Panc1 (cell line): Measurements from ENCODE around the gene NHLRC3. TPM values are rescaled to one million over a fixed set of nuclear protein-coding genes. Genes with fewer than 3 reads are reported as not detected.

Experiments used
- ATAC-seq: fragments of 200-7000 bp; cut with Tn5 transposase; 2 replicates; pipeline ENCODE4 v1.9.1; 2020; ENCODE audit warnings: mild to moderate bottlenecking, moderate library complexity
- BruUV-seq: library from RNA; stranded (reverse); fragments of 400-500 nt; replicated peaks from 2 replicates; lab custom pipeline; 2021; lab: Mats Ljungman, UMichigan
- CTCF ChIA-PET: fragments of 300-600 bp; sonication (Branson Sonifier 250); formaldehyde crosslinking; loops from one replicate; lab custom pipeline; 2022; ENCODE audit warnings: antibody characterized with exemption; lab: Charles Lee
- POLR2A ChIA-PET: fragments of 300-600 bp; sonication (Branson Sonifier 250); formaldehyde crosslinking; loops from one replicate; lab custom pipeline; 2022; ENCODE audit warnings: antibody characterized with exemption; lab: Charles Lee
- DNase-seq: peaks from one replicate; pipeline ENCODE4 v3.0.0-alpha.2; 2010; ENCODE audit warnings: low read depth, low spot score
- H3K27ac ChIP-seq: 2 replicates; pipeline ENCODE4 v1.5.1; 2011; ENCODE audit warnings: mild to moderate bottlenecking, low read length, inconsistent platforms
- H3K27me3 ChIP-seq: fragments of 200-500 bp; sonication (Bioruptor generic); 2 replicates; pipeline ENCODE4 v1.6.0; 2014; ENCODE audit warnings: low read length, inconsistent platforms; ENCODE audit not compliant: control insufficient read depth, insufficient read depth
- H3K36me3 ChIP-seq: fragments of 200-500 bp; sonication (Bioruptor generic); 2 replicates; pipeline ENCODE4 v1.5.1; 2014; ENCODE audit warnings: inconsistent platforms, mild to moderate bottlenecking, low read length, moderate library complexity; ENCODE audit not compliant: control insufficient read depth, insufficient read depth
- H3K4me1 ChIP-seq: 2 replicates; pipeline ENCODE4 v1.5.1; 2011; ENCODE audit warnings: inconsistent platforms, mild to moderate bottlenecking, low read length, moderate library complexity; ENCODE audit not compliant: control insufficient read depth, insufficient read depth
- H3K4me3 ChIP-seq, 2 experiments: 2 replicates each; pipeline ENCODE4 v1.5.1; 2011 to 2012; ENCODE audit warnings: low read depth in 2 of 2, low read length in 2 of 2, mild to moderate bottlenecking in 2 of 2, inconsistent platforms in 1 of 2, moderate library complexity in 1 of 2
- H3K9me3 ChIP-seq: fragments of 200-500 bp; sonication (Bioruptor generic); 2 replicates; pipeline ENCODE4 v1.5.1; 2014; ENCODE audit warnings: low read depth, mild to moderate bottlenecking, inconsistent platforms, low read length, moderate library complexity; ENCODE audit not compliant: control insufficient read depth, insufficient read depth
- CTCF ChIP-seq: fragments of 450-650 bp; IDR thresholded peaks from 2 replicates; pipeline ENCODE4 v1.5.1; 2017; ENCODE audit warnings: mild to moderate bottlenecking
- POLR2AphosphoS5 ChIP-seq: IDR thresholded peaks from 2 replicates; pipeline ENCODE4 v1.6.1; 2012; ENCODE audit warnings: mild to moderate bottlenecking, low read depth, low read length, moderate library complexity
- REST ChIP-seq, 2 experiments: IDR thresholded peaks; 2 replicates each; pipeline ENCODE4 v1.6.1; 2011 to 2012; ENCODE audit warnings: low read depth in 2 of 2, control low read depth in 1 of 2, low read length in 1 of 2, mild to moderate bottlenecking in 1 of 2, moderate library complexity in 1 of 2; ENCODE audit not compliant: insufficient read depth in 1 of 2
- SIN3A ChIP-seq: IDR thresholded peaks from 2 replicates; pipeline ENCODE4 v1.6.1; 2012; ENCODE audit warnings: low read depth, mild to moderate bottlenecking, low read length, moderate library complexity, borderline replicate concordance; ENCODE audit not compliant: insufficient read depth
- TCF7L2 ChIP-seq: IDR thresholded peaks from 2 replicates; pipeline ENCODE4 v1.6.1; 2011; ENCODE audit warnings: mild to moderate bottlenecking, low read depth, low read length, inconsistent platforms
- in situ Hi-C: cut with HindIII; loops from 2 replicates; pipeline ENCODE4 v1.10.0; 2016; ENCODE audit warnings: low sequenced_read_pairs, low pct_unique_long_range_greater_than_20kb
- intact Hi-C: fragments of 100-400 bp; cut with micrococcal nuclease; formaldehyde crosslinking; loops from one replicate; pipeline ENCODE4 v1.10.0; 2022; ENCODE audit not compliant: unreplicated experiment
- total RNA-seq: library from RNA; stranded (reverse); gene quantifications from one replicate; pipeline ENCODE4 v1.2.1, GENCODE V29; 2021; ENCODE audit not compliant: unreplicated experiment

Gene NHLRC3
- total RNA-seq, 1 experiment from 2014 or later = 16.1 TPM

- Histone ChIP-seq H3K27me3 (no peaks in the 10 kb centered on the region), H3K4me1 (no peaks in the 10 kb centered on the region), H3K36me3 (no peaks in the 10 kb centered on the region), H3K9me3 (no peaks in the 10 kb centered on the region), H3K27ac (no peak overlapping the region), H3K4me3 (no peak overlapping the region)
- ChIA-PET POLR2A (no interaction called here), CTCF (no interaction called here)
- DNase-seq (no peak), ATAC-seq (no peak)
- BruUV-seq = no TSS peak
- TF ChIP-seq REST (IDR thresholded peaks at IDR 0.05; ENCODE audit: insufficient read depth in 1 of 2, low read depth in 2 of 2, low read length in 1 of 2) (no peak), POLR2AphosphoS5 (no peak), SIN3A (no peak), CTCF (no peak), TCF7L2 (no peak)
- in situ Hi-C loops = no loop called here
- intact Hi-C loops = no loop called here
Measured at GRCh38 chr13:39091586-39091985, 53.3 kb downstream of the NHLRC3 start.

GRCh38 chr13:39095500-39095899 is 57.2 kb downstream of the NHLRC3 start:
- TF ChIP-seq SIN3A = no peak
- TF ChIP-seq POLR2AphosphoS5 = no peak
- no peak for TF ChIP-seq TCF7L2
- no peak for ATAC-seq
- POLR2A ChIA-PET = no interaction called here
- in situ Hi-C loops = no loop called here
- Histone ChIP-seq H3K36me3 (no peaks in the 10 kb centered on the region), H3K9me3 (no peaks in the 10 kb centered on the region), H3K27me3 (no peaks in the 10 kb centered on the region), H3K4me3 (no peak overlapping the region), H3K4me1 (no peaks in the 10 kb centered on the region), H3K27ac (no peak overlapping the region)
- DNase-seq = no peak
- CTCF ChIA-PET = no interaction called here
- BruUV-seq = no TSS peak
- intact Hi-C loops = no loop called here

- intact Hi-C loops (no loop called here), in situ Hi-C loops (no loop called here)
- CTCF ChIA-PET = no interaction called here
- ATAC-seq (no peak), DNase-seq (no peak)
- Histone ChIP-seq H3K4me3 (no peak overlapping the region), H3K36me3 (no peaks in the 10 kb centered on the region), H3K27me3 (no peaks in the 10 kb centered on the region), H3K9me3 (no peaks in the 10 kb centered on the region), H3K4me1 (no peaks in the 10 kb centered on the region), H3K27ac (no peak overlapping the region)
- BruUV-seq = no TSS peak
- TF ChIP-seq POLR2AphosphoS5 (no peak), SIN3A (no peak), REST (IDR thresholded peaks at IDR 0.05; ENCODE audit: insufficient read depth in 1 of 2, low read depth in 2 of 2, low read length in 1 of 2) (no peak), CTCF (no peak), TCF7L2 (no peak)
- POLR2A ChIA-PET = no interaction called here
Measured at GRCh38 chr13:39099231-39099630, 61.0 kb downstream of the NHLRC3 start.
